SK-N-SH (cell line): Measurements from ENCODE around the gene PCDHGB4. TPM values are rescaled to one million over a fixed set of nuclear protein-coding genes. Genes with fewer than 3 reads are reported as not detected.

Experiments used
- CTCF ChIA-PET: fragments of 300-600, 350-600 bp; formaldehyde crosslinking; extraction: SDS; loops from one replicate; lab custom pipeline; 2021; lab: Yijun Ruan, JAX
- POLR2A ChIA-PET: fragments of 350-600 bp; sonication (Branson Sonifier 250); formaldehyde crosslinking; extraction: SDS; loops from one replicate; lab custom pipeline; 2020; ENCODE audit warnings: antibody characterized with exemption, inconsistent platforms; lab: Yijun Ruan, JAX
- DNase-seq: peaks from one replicate; pipeline ENCODE4 v3.0.0; 2012
- H2AFZ ChIP-seq: fragments of 200-600 bp; sonication (generic); 2 replicates; pipeline ENCODE4 v1.8.1; 2016; ENCODE audit warnings: antibody characterized with exemption, mild to moderate bottlenecking, low read depth
- H3F3A ChIP-seq: fragments of 200-600 bp; sonication (generic); replicated peaks from 2 replicates; pipeline ENCODE3; 2016; ENCODE audit warnings: antibody characterized with exemption, mild to moderate bottlenecking; ENCODE audit not compliant: insufficient read depth
- H3K27ac ChIP-seq, 2 experiments: fragments of 200-500 bp in 1 of 2; fragments of 200-600 bp in 1 of 2; sonication (Bioruptor generic) in 1 of 2; sonication (generic), shearing (Covaris generic) in 1 of 2; 2 replicates each; pipeline versions ENCODE4 v1.5.1 to v1.6.1; 2014 to 2016; ENCODE audit warnings: low read depth in 2 of 2, inconsistent platforms in 1 of 2, low read length in 1 of 2, mild to moderate bottlenecking in 1 of 2, mixed read lengths in 1 of 2
- H3K27me3 ChIP-seq: fragments of 200-600 bp; sonication (generic), shearing (Covaris generic); 2 replicates; pipeline ENCODE4 v1.6.1; 2016; ENCODE audit warnings: mixed run types; ENCODE audit not compliant: insufficient read depth
- H3K36me3 ChIP-seq, 2 experiments: fragments of 200-500 bp in 1 of 2; fragments of 200-600 bp in 1 of 2; sonication (Bioruptor generic) in 1 of 2; sonication (generic) in 1 of 2; replicated peaks in 1 of 2; 2 replicates each; pipeline versions ENCODE3 to v1.5.1; 2014 to 2016; ENCODE audit warnings: low read length in 1 of 2, mild to moderate bottlenecking in 1 of 2; ENCODE audit not compliant: insufficient read depth in 2 of 2, control insufficient read depth in 1 of 2
- H3K4me1 ChIP-seq, 2 experiments: fragments of 200-500 bp in 1 of 2; fragments of 200-600 bp in 1 of 2; sonication (Bioruptor generic) in 1 of 2; sonication (generic), shearing (Covaris generic) in 1 of 2; 2 replicates each; pipeline versions ENCODE4 v1.5.1 to v1.6.1; 2014 to 2016; ENCODE audit warnings: low read depth in 1 of 2, low read length in 1 of 2, mixed run types in 1 of 2; ENCODE audit not compliant: insufficient read depth in 2 of 2, control insufficient read depth in 1 of 2
- H3K4me2 ChIP-seq: fragments of 200-600 bp; sonication (generic), shearing (Covaris generic); 2 replicates; pipeline ENCODE4 v1.6.1; 2017; ENCODE audit warnings: mixed run types
- H3K4me3 ChIP-seq, 2 experiments: fragments of 200-500 bp in 1 of 2; fragments of 200-600 bp in 1 of 2; sonication (Bioruptor generic) in 1 of 2; sonication (generic), shearing (Covaris generic) in 1 of 2; 2 replicates each; pipeline versions ENCODE4 v1.5.1 to v1.8.1; 2014 to 2016; ENCODE audit warnings: low read depth in 2 of 2, inconsistent platforms in 1 of 2, low read length in 1 of 2, mild to moderate bottlenecking in 1 of 2, mixed read lengths in 1 of 2, moderate library complexity in 1 of 2
- H3K79me2 ChIP-seq: fragments of 200-600 bp; sonication (generic); 2 replicates; pipeline ENCODE4 v1.8.1; 2017; ENCODE audit warnings: mild to moderate bottlenecking; ENCODE audit not compliant: insufficient read depth
- H3K9ac ChIP-seq: fragments of 200-600 bp; sonication (generic); 2 replicates; pipeline ENCODE4 v1.6.1; 2017; ENCODE audit warnings: mixed run types
- H3K9me2 ChIP-seq: fragments of 200-600 bp; sonication (generic); 2 replicates; pipeline ENCODE4 v1.6.1; 2017; ENCODE audit warnings: mixed run types
- H3K9me3 ChIP-seq: fragments of 200-600 bp; sonication (generic); 2 replicates; pipeline ENCODE4 v1.6.1; 2017; ENCODE audit warnings: mixed run types, mild to moderate bottlenecking, moderate library complexity
- H4K20me1 ChIP-seq: fragments of 200-600 bp; sonication (generic); 2 replicates; pipeline ENCODE4 v1.6.1; 2017; ENCODE audit warnings: mild to moderate bottlenecking, mixed run types; ENCODE audit not compliant: insufficient read depth
- CHD2 ChIP-seq: fragments of 150-350 bp; IDR thresholded peaks from 2 replicates; pipeline ENCODE4 v1.6.1; 2018; ENCODE audit warnings: low read length; ENCODE audit not compliant: partially characterized antibody
- ELF1 ChIP-seq: IDR thresholded peaks from 2 replicates; pipeline ENCODE4 v1.4.0; 2012
- EZH2phosphoT487 ChIP-seq: fragments of 200-600 bp; sonication (generic); IDR thresholded peaks from 2 replicates; pipeline ENCODE4 v1.6.1; 2017; ENCODE audit warnings: low read depth, mixed run types, mild to moderate bottlenecking, antibody characterized with exemption, moderate library complexity, borderline replicate concordance
- FOSL2 ChIP-seq: IDR thresholded peaks from 2 replicates; pipeline ENCODE4 v1.4.0; 2012; ENCODE audit warnings: low read depth, mild to moderate bottlenecking, moderate library complexity, borderline replicate concordance
- FOXM1 ChIP-seq: IDR thresholded peaks from 2 replicates; pipeline ENCODE4 v1.4.0; 2012; ENCODE audit warnings: low read depth, mild to moderate bottlenecking
- GABPA ChIP-seq: IDR thresholded peaks from 2 replicates; pipeline ENCODE4 v1.4.0; 2012; ENCODE audit warnings: low read depth, mild to moderate bottlenecking
- GATA2 ChIP-seq: sonication (generic); formaldehyde crosslinking; IDR thresholded peaks from 2 replicates; pipeline ENCODE4 v1.5.0; 2020; ENCODE audit warnings: mild to moderate bottlenecking, missing genetic modification reagents
- JUND ChIP-seq: IDR thresholded peaks from 2 replicates; pipeline ENCODE4 v1.4.0; 2012
- MEF2A ChIP-seq: IDR thresholded peaks from 2 replicates; pipeline ENCODE4 v1.4.0; 2012; ENCODE audit warnings: low read depth, borderline replicate concordance
- RAD21 ChIP-seq: IDR thresholded peaks from 2 replicates; pipeline ENCODE4 v1.6.1; 2012; ENCODE audit warnings: mild to moderate bottlenecking, low read length
- RFX5 ChIP-seq: IDR thresholded peaks from 2 replicates; pipeline ENCODE4 v1.6.1; 2012; ENCODE audit warnings: mild to moderate bottlenecking, improper control_type of control experiment, low read length
- SIN3A ChIP-seq: IDR thresholded peaks from 2 replicates; pipeline ENCODE4 v1.6.1; 2012; ENCODE audit warnings: low read depth, mild to moderate bottlenecking, low read length, moderate library complexity, borderline replicate concordance
- SMC3 ChIP-seq: IDR thresholded peaks from 2 replicates; pipeline ENCODE4 v1.6.1; 2012; ENCODE audit warnings: low read depth, low read length, improper control_type of control experiment
- TAF1 ChIP-seq: IDR thresholded peaks from 2 replicates; pipeline ENCODE4 v1.6.1; 2012; ENCODE audit warnings: low read depth, mild to moderate bottlenecking, low read length, moderate library complexity, borderline replicate concordance
- TCF12 ChIP-seq: IDR thresholded peaks from 2 replicates; pipeline ENCODE4 v1.4.0; 2012
- YY1 ChIP-seq: IDR thresholded peaks from 2 replicates; pipeline ENCODE4 v1.4.0; 2012; ENCODE audit warnings: low read depth, mild to moderate bottlenecking
- whole genome bisulfite sequencing: methylation state at CpG from one replicate; pipeline ENCODE4 v1.1.6; 2017; ENCODE audit warnings: low lambda C conversion rate; 5-methylcytosine and 5-hydroxymethylcytosine counted together
- polyA plus RNA-seq, 3 experiments: library from polyadenylated mRNA; depleted of rRNA; stranded (reverse); fragments of >200 nt; gene quantifications; 2 replicates each; pipeline ENCODE4 v1.2.3, GENCODE V29; 2012
- TF ChIP-seq, protein P1 (sequence below): fragments of 200-600 bp; sonication (generic); IDR thresholded peaks from 2 replicates; pipeline ENCODE4 v1.6.1; 2017; ENCODE audit warnings: antibody characterized with exemption, mild to moderate bottlenecking, moderate library complexity
- TF ChIP-seq, protein P2 (sequence below): IDR thresholded peaks from 2 replicates; pipeline ENCODE4 v1.6.1; 2012; ENCODE audit warnings: mild to moderate bottlenecking, low read depth, low read length, moderate library complexity

PCDHGB4 gene
- polyA plus RNA-seq, 1 of the 3 experiments (the other 2 are of a cell fraction): 0.64 TPM

DNA sequence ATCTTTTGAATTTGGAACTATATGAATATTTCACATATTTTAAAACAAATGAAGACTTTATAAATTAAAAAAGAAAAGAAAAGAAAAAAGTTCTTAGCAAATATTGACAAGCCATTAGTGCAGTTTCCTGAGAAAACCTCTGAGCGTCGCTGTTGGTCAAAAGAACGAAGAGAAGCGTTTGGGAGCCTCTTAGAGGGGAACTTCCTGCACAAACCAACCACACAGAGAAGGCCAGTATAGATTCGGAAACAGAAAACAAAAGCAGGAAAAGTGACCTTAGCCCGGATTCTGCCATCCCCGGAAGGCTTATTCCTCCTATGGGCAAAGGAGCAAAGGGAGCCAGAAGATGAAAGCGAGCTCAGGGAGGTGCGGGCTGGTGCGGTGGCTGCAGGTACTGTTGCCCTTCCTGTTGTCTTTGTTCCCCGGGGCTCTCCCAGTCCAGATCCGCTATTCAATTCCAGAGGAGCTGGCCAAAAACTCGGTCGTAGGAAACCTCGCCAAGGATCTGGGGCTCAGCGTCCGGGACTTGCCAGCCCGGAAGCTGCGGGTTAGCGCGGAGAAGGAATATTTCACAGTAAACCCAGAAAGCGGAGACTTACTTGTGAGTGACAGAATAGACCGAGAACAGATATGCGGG, 27.6 kb upstream of the PCDHGB4 start, which contains the start of gene PCDHGB2:
TSS of gene PCDHGB2 (plus strand) at position 205 of the 637 bp plus-strand sequence. CDS start at position 347, 142 bp downstream.
- H3K27ac ChIP-seq: peak within 1 kb of the TSS; percentile 22 to 28; a peak in 2 of 4 replicates
- peak within 1 kb of the TSS; percentile 68; the same call in 1 of the 2 replicates for H2AFZ ChIP-seq
- 0 out of 2 replicates have a peak within 1 kb of the TSS, but pooled peaks have one; percentile 33 for H3K4me2 ChIP-seq
- H3K36me3 ChIP-seq: peaks cover 0 to 4% of the 10 kb centered on the region in 2 experiments
- no peaks in the 10 kb centered on the region for H3F3A ChIP-seq
- H3K9ac ChIP-seq: peak within 1 kb of the TSS; percentile 39; the same call in 1 of the 2 replicates
- DNase-seq: peak; percentile 62
- H3K4me3 ChIP-seq: peak within 1 kb of the TSS; percentile 33 to 42
- POLR2A ChIA-PET: interaction anchor here (0.7 kb wide), 1 partner anchor 204 kb away, joined by 3 read pairs; no protein-coding TSS in a partner anchor
- H3K4me1 ChIP-seq: no peaks in the 10 kb centered on the region
- TF ChIP-seq, protein P1, sequence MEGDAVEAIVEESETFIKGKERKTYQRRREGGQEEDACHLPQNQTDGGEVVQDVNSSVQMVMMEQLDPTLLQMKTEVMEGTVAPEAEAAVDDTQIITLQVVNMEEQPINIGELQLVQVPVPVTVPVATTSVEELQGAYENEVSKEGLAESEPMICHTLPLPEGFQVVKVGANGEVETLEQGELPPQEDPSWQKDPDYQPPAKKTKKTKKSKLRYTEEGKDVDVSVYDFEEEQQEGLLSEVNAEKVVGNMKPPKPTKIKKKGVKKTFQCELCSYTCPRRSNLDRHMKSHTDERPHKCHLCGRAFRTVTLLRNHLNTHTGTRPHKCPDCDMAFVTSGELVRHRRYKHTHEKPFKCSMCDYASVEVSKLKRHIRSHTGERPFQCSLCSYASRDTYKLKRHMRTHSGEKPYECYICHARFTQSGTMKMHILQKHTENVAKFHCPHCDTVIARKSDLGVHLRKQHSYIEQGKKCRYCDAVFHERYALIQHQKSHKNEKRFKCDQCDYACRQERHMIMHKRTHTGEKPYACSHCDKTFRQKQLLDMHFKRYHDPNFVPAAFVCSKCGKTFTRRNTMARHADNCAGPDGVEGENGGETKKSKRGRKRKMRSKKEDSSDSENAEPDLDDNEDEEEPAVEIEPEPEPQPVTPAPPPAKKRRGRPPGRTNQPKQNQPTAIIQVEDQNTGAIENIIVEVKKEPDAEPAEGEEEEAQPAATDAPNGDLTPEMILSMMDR: peak; percentile 54
- TF ChIP-seq RAD21 (peak; percentile 65), SMC3 (peak; percentile 33; the same call in 1 of the 2 replicates), TCF12 (no peak)
- CTCF ChIA-PET: interaction anchor here (0.6 to 1.2 kb wide), 8 partner anchors 35 to 204 kb away, joined by 3 to 14 read pairs (median 3); partner anchors contain the start of gene PCDHB16
- no peaks in the 10 kb centered on the region; the same call in 1 of the 2 replicates for H3K9me3 ChIP-seq
- no peaks in the 10 kb centered on the region for H3K79me2 ChIP-seq
- no peaks in the 10 kb centered on the region for H3K9me2 ChIP-seq
- H4K20me1 ChIP-seq: no peaks in the 10 kb centered on the region
- no peaks in the 10 kb centered on the region for H3K27me3 ChIP-seq
- WGBS: 44% methylated on average over 23 of the region's 24 CpGs

DNA sequence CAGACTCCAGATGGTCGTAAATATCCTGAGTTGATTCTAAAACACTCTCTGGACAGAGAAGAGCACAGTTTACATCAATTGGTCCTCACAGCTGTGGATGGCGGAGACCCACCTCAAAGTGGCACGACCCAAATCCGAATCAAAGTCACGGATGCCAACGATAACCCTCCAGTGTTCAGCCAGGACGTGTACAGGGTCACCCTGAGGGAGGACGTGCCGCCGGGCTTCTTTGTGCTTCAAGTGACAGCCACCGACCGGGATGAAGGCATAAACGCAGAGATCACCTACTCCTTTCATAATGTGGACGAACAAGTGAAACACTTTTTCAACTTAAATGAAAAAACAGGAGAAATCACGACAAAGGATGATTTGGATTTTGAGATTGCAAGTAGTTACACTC, 26.8 kb upstream of the PCDHGB4 start:
- DNase-seq: no peak
- POLR2A ChIA-PET: interaction anchor here (0.7 kb wide), 1 partner anchor 203 kb away, joined by 3 read pairs; no protein-coding TSS in a partner anchor
- H3K36me3 ChIP-seq: peaks cover 0 to 4% of the 10 kb centered on the region in 2 experiments
- no peak overlapping the region for H2AFZ ChIP-seq
- H3K9ac ChIP-seq: no peak overlapping the region
- 0 out of 2 replicates have a peak overlapping the region, but pooled peaks have one; percentile 33 for H3K4me2 ChIP-seq
- CTCF ChIA-PET: interaction anchor here (0.6 to 1.1 kb wide), 5 partner anchors 178 to 203 kb away, joined by 3 to 14 read pairs (median 3); partner anchors contain the start of gene PCDHB16
- H3K4me3 ChIP-seq: peak overlapping the region in 1 of 2 experiments; percentile 42; a peak in 3 of 4 replicates
- H3K4me1 ChIP-seq: no peaks in the 10 kb centered on the region
- H4K20me1 ChIP-seq: no peaks in the 10 kb centered on the region
- no peaks in the 10 kb centered on the region for H3F3A ChIP-seq
- H3K9me3 ChIP-seq: no peaks in the 10 kb centered on the region; the same call in 1 of the 2 replicates
- no peaks in the 10 kb centered on the region for H3K79me2 ChIP-seq
- H3K9me2 ChIP-seq: no peaks in the 10 kb centered on the region
- WGBS: 54% methylated on average over 14 of the region's 15 CpGs
- no peak overlapping the region for H3K27ac ChIP-seq
- no peaks in the 10 kb centered on the region for H3K27me3 ChIP-seq
- TF ChIP-seq ELF1 (no peak), MEF2A (no peak), FOXM1 (no peak), EZH2phosphoT487 (no peak), SIN3A (no peak), JUND (no peak), GATA2 (CRISPR knock-in tag) (no peak), FOSL2 (no peak), CHD2 (no peak), RFX5 (no peak), YY1 (no peak), TAF1 (no peak), GABPA (no peak)
- TF ChIP-seq, protein P1: no peak
- TF ChIP-seq, protein P2, sequence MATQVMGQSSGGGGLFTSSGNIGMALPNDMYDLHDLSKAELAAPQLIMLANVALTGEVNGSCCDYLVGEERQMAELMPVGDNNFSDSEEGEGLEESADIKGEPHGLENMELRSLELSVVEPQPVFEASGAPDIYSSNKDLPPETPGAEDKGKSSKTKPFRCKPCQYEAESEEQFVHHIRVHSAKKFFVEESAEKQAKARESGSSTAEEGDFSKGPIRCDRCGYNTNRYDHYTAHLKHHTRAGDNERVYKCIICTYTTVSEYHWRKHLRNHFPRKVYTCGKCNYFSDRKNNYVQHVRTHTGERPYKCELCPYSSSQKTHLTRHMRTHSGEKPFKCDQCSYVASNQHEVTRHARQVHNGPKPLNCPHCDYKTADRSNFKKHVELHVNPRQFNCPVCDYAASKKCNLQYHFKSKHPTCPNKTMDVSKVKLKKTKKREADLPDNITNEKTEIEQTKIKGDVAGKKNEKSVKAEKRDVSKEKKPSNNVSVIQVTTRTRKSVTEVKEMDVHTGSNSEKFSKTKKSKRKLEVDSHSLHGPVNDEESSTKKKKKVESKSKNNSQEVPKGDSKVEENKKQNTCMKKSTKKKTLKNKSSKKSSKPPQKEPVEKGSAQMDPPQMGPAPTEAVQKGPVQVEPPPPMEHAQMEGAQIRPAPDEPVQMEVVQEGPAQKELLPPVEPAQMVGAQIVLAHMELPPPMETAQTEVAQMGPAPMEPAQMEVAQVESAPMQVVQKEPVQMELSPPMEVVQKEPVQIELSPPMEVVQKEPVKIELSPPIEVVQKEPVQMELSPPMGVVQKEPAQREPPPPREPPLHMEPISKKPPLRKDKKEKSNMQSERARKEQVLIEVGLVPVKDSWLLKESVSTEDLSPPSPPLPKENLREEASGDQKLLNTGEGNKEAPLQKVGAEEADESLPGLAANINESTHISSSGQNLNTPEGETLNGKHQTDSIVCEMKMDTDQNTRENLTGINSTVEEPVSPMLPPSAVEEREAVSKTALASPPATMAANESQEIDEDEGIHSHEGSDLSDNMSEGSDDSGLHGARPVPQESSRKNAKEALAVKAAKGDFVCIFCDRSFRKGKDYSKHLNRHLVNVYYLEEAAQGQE: no peak
